Activated CD4-positive, alpha-beta T cell treated with anti-CD3 and anti-CD28 coated beads, Interleukin-2, Interleukin-6, amounts not matched to agents 100 ng/mL and 50 ng/mL, durations not matched to agents 16 hours and 8 hours (primary cell): ENCODE data around the gene MUSTN1.

Experiments
- DNase-seq: peaks from one replicate; pipeline ENCODE4 v3.0.0-alpha.2; 2020

The MUSTN1 gene

GRCh38 chr3:52798978-52799476 is 35.8 kb downstream of the MUSTN1 start:
- peak; percentile 41 for DNase-seq

- no peak for DNase-seq
Observed at GRCh38 chr3:52798376-52798977, 36.3 kb downstream of the MUSTN1 start.

- DNase-seq, result no peak
Observed at GRCh38 chr3:52796411-52796810, 38.4 kb downstream of the MUSTN1 start.

- DNase-seq, result no peak
Observed at GRCh38 chr3:52795298-52795900, 39.4 kb downstream of the MUSTN1 start.

- DNase-seq, result no peak
Observed at GRCh38 chr3:52794612-52795099, 40.2 kb downstream of the MUSTN1 start, which contains the start of gene ITIH3. Gene ITIH3 (plus strand): TSS chr3:52794796. CDS start chr3:52794804, 8 bp downstream.

GRCh38 chr3:52793702-52794611 is 40.9 kb downstream of the MUSTN1 start:
- no peak for DNase-seq

- no peak for DNase-seq
Observed at GRCh38 chr3:52792961-52793695, 41.7 kb downstream of the MUSTN1 start.

GRCh38 chr3:52792413-52792812 is 42.4 kb downstream of the MUSTN1 start:
- DNase-seq, result no peak

GRCh38 chr3:52791928-52792327 is 42.9 kb downstream of the MUSTN1 start:
- no peak for DNase-seq

GRCh38 chr3:52791366-52791765 is 43.5 kb downstream of the MUSTN1 start:
- DNase-seq, result no peak

- DNase-seq, result no peak
Observed at GRCh38 chr3:52790741-52791140, 44.1 kb downstream of the MUSTN1 start.

- DNase-seq, result no peak
Observed at GRCh38 chr3:52790337-52790736, 44.5 kb downstream of the MUSTN1 start.

GRCh38 chr3:52789746-52790040 is 45.1 kb downstream of the MUSTN1 start:
- no peak for DNase-seq

GRCh38 chr3:52788890-52789745 is 45.7 kb downstream of the MUSTN1 start:
- DNase-seq, result no peak

GRCh38 chr3:52787672-52788625 is 46.9 kb downstream of the MUSTN1 start:
- DNase-seq, result no peak

GRCh38 chr3:52787246-52787645 is 47.6 kb downstream of the MUSTN1 start:
- no peak for DNase-seq

GRCh38 chr3:52786330-52787215 is 48.2 kb downstream of the MUSTN1 start:
- no peak for DNase-seq

- no peak for DNase-seq
Observed at GRCh38 chr3:52784931-52785590, 49.8 kb downstream of the MUSTN1 start.

- DNase-seq, result no peak
Observed at GRCh38 chr3:52784021-52784621, 50.7 kb downstream of the MUSTN1 start.
